NCI-H1092 (cell line): Measurements from ENCODE around the gene BPIFB3.
"Not testable (repeated sequence)": the region's sequence is repeated elsewhere in the genome, so short reads cannot be mapped to it uniquely, and the experiment has no call there.

Source experiments
- DNase-seq: peaks from one replicate; lab custom pipeline; 2025; lab: John Stamatoyannopoulos, UW

Gene BPIFB3

GRCh38 chr20:33092361-33092760, 38.7 kb downstream of the BPIFB3 start:
- no peak for DNase-seq

- no peak for DNase-seq
These were observed 39.4 kb downstream of the BPIFB3 start for GRCh38 chr20:33093074-33093473.

DNA sequence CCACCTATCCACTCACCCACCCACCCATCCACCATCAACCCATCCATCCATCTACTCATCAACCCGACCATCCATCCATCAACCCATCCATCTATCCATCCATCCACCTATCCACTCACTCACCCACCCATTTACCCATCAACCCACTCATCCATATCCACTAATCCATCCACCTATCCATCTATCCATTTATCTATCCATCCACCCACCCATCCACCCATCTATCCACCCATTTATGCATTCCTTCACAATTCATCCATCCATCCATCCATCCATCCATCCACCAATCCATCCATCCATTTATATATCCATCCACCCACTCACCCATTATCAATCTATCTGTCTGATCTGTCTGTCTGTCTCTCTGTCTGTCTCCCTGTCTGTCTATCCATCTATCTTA, 39.9 kb downstream of the BPIFB3 start:
- DNase-seq, result no peak

DNA sequence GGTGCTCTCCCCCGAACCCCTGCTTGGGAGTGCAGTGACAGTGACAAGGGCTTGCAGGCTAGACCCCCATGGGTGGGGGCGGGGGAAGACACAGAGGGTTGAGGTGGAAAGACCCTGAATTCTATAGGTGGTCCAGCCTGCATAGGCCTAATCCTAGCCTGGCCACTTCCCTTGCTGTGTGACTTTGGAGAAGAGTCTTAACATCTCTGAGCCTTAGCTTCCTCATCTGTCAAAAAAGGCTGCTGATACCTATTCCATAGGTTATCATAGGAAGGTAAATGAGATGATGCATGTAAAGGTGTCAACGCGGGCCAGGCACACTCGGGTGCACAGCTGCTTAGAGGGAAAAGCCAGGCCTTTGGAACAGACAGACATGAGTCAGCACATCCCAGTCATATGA, 41.5 kb downstream of the BPIFB3 start:
- DNase-seq, result no peak

- DNase-seq, result peak; percentile 76
These were observed 42.3 kb downstream of the BPIFB3 start for GRCh38 chr20:33095902-33096584.

DNA sequence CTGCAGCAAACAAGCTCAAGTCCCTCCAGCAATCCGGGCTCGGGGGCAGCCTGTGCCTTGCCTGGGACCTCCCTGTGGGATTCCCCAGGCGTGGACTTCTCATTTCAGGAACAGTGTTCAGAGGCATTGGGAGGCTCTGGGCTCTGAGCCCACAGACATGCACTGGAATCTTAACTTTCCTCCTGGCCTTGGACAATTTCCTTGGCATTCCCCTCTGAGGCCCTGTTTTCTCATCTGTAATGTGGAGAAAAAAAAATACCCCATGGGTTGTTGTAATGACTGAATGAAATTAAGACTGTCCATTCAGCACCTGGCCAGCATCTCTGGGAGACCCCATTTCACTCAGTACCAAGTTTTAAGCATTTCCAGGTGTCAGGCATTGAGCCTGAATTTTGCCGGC, 43.3 kb downstream of the BPIFB3 start:
- DNase-seq, result no peak

GRCh38 chr20:33099843-33100538, 46.3 kb downstream of the BPIFB3 start:
- no peak for DNase-seq

DNA sequence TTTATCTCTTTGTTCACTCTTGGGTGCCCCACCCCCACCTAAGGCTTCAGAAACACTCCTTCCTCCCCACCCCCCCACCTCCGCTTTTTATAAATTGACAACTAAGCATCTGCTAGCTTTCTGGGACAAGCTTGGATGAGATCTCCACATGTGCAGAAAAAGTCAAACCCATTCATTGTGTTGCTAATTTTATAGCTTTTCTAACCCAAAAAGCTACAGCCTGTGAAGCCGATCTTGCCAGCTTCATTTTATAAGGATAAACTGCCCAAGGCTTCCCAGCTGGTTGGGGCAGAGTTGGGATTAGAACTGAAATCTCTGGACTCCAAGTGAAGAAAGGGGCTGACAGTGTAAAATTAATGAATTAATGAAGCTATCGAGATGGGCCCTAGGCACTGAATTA, 49.9 kb downstream of the BPIFB3 start:
- no peak for DNase-seq

GRCh38 chr20:33104336-33104735, 50.6 kb downstream of the BPIFB3 start:
- no peak for DNase-seq

DNA sequence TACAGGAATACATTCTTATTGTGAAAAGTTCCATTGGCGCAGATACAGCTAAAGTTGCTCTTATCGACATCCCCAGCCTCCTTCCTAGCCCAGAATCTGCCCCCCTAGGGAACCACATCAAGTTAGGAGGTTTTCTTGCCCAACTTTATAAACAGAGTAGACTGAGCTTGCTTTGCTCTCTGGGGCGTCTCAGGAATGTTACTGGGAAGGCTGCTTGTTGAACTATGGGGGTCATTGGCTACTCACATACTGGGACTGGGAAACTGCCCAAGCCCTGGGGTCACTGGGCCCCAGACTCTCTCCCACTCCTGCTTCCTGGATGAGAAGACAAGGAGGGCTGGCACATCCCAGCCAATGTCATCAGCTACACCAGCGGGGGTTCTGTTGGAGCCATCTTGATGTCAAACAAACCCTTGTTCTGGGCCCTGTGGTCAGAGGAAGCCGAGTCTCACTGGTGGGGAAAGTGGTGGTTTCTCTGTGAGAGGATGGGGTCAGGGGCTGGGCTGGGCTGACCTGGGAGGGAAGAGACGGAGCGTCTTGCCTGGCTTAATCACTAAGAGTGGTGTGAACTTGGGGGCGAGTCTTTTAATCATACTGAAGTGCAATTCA, 51.7 kb downstream of the BPIFB3 start:
- no peak for DNase-seq

GRCh38 chr20:33106058-33106620, 52.4 kb downstream of the BPIFB3 start:
- DNase-seq, result peak; percentile 26

DNA sequence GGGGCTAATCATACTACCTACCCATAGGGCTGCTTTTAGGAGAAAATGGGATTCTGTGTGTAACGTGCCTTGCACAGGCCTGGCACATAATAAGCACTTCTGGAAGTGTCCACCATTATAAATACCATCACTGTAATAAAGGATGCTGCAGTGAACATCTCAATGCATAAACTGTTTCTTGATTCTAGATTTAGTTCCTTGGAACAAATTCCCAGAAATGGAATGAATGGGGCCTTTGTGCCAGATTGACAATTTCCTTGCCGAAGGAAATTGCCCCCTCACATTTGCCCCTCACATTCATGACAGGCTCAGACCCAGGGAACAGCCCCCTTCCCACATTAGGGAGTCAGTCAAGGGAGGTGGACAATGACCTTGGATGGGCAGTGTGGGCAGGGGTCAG, 55.0 kb downstream of the BPIFB3 start:
- no peak for DNase-seq

DNA sequence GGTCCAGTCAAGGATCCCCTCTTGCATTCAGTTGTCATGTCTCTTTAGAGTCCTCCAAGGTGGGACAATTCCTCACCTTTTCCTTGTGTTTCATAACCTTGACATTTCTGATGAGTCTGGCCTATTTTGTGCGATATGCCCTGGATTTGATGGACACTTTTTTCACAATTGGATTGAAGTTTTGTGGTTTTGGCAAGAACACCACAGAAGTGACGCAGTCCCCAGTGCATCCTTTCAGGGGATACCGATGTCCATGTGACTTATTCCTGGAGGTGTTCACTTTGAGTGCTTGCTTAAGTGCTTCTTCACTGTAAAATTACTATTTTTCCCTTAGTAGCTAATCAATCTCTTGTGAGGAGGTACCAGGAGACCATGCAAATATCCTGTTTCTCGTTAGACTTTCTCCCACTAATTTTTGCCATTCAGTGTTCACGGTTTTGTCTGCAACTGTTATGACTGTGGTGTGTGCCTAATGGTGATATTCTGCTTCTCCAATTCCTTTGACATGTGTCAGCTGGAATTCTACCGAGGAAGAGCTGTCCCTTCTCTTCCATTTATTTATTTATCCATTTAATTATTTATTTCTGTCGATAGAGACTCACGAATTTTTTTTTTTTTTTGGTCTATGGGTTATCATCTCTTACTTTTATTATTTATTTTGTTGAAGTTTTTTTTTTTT, 56.6 kb downstream of the BPIFB3 start:
- no peak for DNase-seq

DNA sequence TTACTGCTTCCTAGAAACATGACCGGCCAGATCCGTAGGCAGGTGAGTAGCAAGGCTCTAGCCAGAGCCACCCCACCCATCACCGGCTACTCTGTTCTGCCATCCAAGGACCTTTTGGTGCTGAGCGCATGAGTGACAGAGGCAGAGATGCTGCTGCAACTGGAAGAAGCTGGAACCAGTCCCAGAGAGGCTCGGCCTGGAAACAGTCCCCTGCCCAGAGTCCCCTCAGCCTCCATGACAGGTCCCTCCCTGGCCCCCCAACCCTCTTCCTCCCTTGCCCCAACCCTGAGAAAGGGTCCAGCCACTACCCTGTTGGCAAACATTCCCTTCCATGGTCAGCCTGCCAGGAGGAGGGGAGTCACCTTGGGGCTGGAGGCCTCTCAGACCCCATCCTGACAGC, 57.6 kb downstream of the BPIFB3 start:
- no peak for DNase-seq

GRCh38 chr20:33112547-33113386, 59.1 kb downstream of the BPIFB3 start:
- DNase-seq, result no peak

GRCh38 chr20:33113387-33113908, 59.7 kb downstream of the BPIFB3 start:
- no peak for DNase-seq

DNA sequence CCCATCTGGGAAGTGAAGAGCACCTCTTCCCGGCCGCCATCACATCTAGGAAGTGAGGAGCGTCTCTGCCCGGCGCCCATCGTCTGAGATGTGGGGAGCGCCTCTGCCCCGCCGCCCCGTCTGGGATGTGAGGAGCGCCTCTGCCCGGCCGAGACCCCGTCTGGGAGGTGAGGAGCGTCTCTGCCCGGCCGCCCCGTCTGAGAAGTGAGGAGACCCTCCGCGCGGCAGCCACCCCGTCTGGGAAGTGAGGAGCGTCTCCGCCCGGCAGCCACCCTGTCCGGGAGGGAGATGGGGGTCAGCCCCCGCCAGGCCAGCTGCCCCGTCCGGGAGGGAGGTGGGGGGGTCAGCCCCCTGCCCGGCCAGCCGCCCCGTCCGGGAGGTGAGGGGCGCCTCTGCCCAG, 61.8 kb downstream of the BPIFB3 start:
- DNase-seq, result not testable (repeated sequence)

DNA sequence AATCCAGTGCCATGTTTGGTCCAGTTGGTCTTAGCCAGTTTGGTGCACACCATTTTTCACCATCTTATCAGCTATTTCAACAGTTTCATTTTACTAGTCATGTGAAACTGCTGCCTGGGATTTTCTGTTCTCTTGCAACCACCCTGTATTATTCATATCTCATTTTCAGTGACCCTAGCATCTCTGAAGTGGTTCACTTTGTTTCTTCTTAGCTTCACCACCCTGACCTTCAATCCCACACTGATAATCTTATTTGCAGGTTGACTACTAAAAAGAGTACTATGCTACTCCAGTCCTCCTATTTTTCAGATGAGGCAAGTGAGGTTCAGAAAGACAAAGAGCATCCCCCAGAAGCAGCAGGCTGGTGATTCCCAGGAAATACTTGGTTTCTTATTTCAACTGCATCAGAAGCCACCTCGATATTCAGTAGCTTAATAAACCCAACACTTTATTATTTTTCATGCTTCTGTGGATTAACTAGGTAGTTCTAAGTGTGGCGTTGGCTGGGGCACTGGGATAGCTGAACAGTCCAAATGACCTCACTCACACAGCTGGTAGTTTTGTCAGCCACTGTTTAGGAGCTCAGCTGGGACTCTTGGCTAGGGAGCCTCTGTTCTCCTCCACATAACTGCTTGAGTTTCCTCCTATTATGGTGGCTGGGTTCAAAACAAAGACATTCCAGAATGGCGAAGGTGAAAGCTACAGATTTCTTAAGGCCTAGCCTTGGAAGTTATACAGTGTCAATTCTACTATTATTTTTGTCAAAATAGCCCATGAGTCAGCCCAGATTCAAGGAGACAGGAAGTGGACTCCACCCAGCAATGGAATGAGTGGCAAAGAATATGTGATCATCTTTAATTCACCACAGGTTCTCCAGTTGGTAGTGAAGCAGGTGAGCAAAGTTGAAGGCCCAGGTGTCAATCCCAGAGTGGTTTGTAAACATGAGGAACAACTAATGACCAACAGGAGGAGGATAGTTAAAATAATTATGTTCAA, 66.3 kb downstream of the BPIFB3 start:
- DNase-seq, result no peak

- no peak for DNase-seq
These were observed 67.2 kb downstream of the BPIFB3 start for GRCh38 chr20:33120934-33121333.

DNA sequence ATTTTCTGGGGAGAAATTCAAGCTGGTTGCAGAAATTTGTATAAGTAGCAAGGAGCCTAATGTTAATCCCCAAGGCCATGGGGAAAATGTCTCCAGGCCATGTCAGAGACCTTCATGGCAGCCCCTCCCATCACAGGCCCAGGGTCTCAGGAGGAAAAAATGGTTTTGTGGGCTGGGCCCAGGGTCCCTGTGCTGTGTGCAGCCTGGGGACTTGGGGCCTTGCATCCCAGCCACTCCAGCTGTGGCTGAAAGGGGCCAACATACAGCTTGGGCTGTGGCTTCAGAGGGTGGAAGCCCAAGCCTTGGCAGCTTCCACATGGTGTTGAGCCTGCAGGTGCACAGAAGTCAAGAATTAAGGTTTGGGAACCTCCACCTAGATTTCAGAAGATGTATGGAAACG, 68.6 kb downstream of the BPIFB3 start:
- not testable (repeated sequence) for DNase-seq
